Measurements from ENCODE around the gene CIAO1. TPM values are rescaled to one million over a fixed set of nuclear protein-coding genes. Genes with fewer than 3 reads are reported as not detected.
A peak's percentile ranks its signal among the peaks of the same experiment; 100 is the strongest.

Gene CIAO1
- total and polyA plus RNA-seq, 2 of the 13 experiments (the other 11 are each of a cell fraction or from before 2014, with no cell fraction given): 99.3 to 120 TPM

GRCh38 chr2:96261328-96262003, 4.6 kb upstream of the CIAO1 start (continued):
- TF ChIP-seq ZBTB40 (IDR thresholded peaks at IDR 0.05) (no peak), ZBTB40 (CRISPR knock-in tag; IDR thresholded peaks at IDR 0.05) (peak; percentile 86), ZNF225 (CRISPR knock-in tag; IDR thresholded peaks at IDR 0.05) (no peak), ZSCAN9 (CRISPR knock-in tag; IDR thresholded peaks at IDR 0.05; ENCODE audit: borderline replicate concordance) (0 out of 2 replicates have a peak, but pooled peaks have one; percentile 25), ZNF547 (CRISPR knock-in tag; IDR thresholded peaks at IDR 0.05) (no peak), MTA1 (CRISPR knock-in tag; IDR thresholded peaks at IDR 0.05; ENCODE audit: borderline replicate concordance) (no peak; the same call in 1 of the 2 replicates), POLR2A (IDR thresholded peaks at IDR 0.05; ENCODE audit: insufficient read depth in 1 of 2, low read depth in 2 of 2, low read length in 2 of 2) (no peak), ZNF83 (CRISPR knock-in tag; IDR thresholded peaks at IDR 0.05; ENCODE audit: borderline replicate concordance) (no peak), FOXP1 (IDR thresholded peaks at IDR 0.05) (no peak), FOXP1 (CRISPR knock-in tag; IDR thresholded peaks at IDR 0.05) (0 out of 2 replicates have a peak, but pooled peaks have one; percentile 19), KAT2B (IDR thresholded peaks at IDR 0.05; ENCODE audit: borderline replicate concordance, low read depth, low read length) (no peak), ZNF883 (CRISPR knock-in tag; IDR thresholded peaks at IDR 0.05; ENCODE audit: not compliant biosample characterization) (no peak), MAX (IDR thresholded peaks at IDR 0.05) (no peak; the same call in 1 of the 2 replicates), SIX4 (CRISPR knock-in tag; IDR thresholded peaks at IDR 0.05) (peak; percentile 13; the same call in 1 of the 2 replicates), ZNF629 (CRISPR knock-in tag; conservative IDR thresholded peaks at IDR 0.05) (peak; percentile 43; the same call in 1 of the 2 replicates), KDM4B (CRISPR knock-in tag; IDR thresholded peaks at IDR 0.05) (no peak), HDAC1 (CRISPR knock-in tag; IDR thresholded peaks at IDR 0.05) (no peak), BORCS8-MEF2B (CRISPR knock-in tag; IDR thresholded peaks at IDR 0.05) (peak; percentile 39; the same call in 1 of the 2 replicates), SSRP1 (CRISPR knock-in tag; IDR thresholded peaks at IDR 0.05) (peak; percentile 69; the same call in 1 of the 2 replicates), ZNF670 (CRISPR knock-in tag; IDR thresholded peaks at IDR 0.05; ENCODE audit: borderline replicate concordance) (no peak), ZSCAN5A (CRISPR knock-in tag; IDR thresholded peaks at IDR 0.05; ENCODE audit: borderline replicate concordance) (peak; percentile 38; the same call in 1 of the 2 replicates)

All from HepG2 (cell line).